CD4-positive, alpha-beta T cell treated with Interleukin-6 at 100 ng/mL for 8 hours (primary cell): ENCODE results near the gene ANXA1.

ENCODE experiments used
- DNase-seq: peaks from one replicate; pipeline ENCODE4 v3.0.0-alpha.2; 2020; ENCODE audit warnings: mixed read lengths, low spot score

Gene ANXA1

GRCh38 chr9:73151653-73152542, at the start of gene ANXA1:
Gene ANXA1, plus strand, starts transcription at chr9:73151865. Its CDS starts 6,671 bp downstream, at chr9:73158536.
- DNase-seq, result peak; percentile 73

- no peak for DNase-seq
Observed at GRCh38 chr9:73104342-73104741, 47.3 kb upstream of the ANXA1 start.

- DNase-seq, result no peak
Observed at GRCh38 chr9:73104921-73105320, 46.7 kb upstream of the ANXA1 start.

- DNase-seq, result peak; percentile 72
Observed at GRCh38 chr9:73107489-73108069, 44.1 kb upstream of the ANXA1 start.

GRCh38 chr9:73114058-73114457, 37.6 kb upstream of the ANXA1 start:
- no peak for DNase-seq

DNA sequence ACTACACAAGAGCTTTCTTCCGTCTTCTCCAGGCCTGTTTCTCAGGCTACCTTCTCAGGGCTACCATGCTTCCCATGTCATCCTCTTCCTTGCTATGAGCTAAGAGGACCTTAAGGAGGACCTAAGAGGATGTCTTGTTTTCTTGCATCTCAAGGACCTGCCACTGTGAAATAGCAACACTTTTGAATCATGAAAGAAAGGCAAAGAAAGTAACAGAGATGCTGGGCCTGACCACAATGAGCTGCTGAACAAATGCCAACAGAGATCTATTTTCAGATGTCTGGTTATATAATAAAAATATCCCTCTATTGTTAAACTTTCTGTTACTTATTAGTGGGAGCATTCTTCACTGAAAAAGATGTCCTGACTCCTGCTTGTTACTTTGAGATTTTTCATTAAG, 36.7 kb upstream of the ANXA1 start:
- no peak for DNase-seq

GRCh38 chr9:73116031-73116430, 35.6 kb upstream of the ANXA1 start:
- peak; percentile 4 for DNase-seq

- no peak for DNase-seq
Observed at GRCh38 chr9:73116880-73117279, 34.8 kb upstream of the ANXA1 start.

DNA sequence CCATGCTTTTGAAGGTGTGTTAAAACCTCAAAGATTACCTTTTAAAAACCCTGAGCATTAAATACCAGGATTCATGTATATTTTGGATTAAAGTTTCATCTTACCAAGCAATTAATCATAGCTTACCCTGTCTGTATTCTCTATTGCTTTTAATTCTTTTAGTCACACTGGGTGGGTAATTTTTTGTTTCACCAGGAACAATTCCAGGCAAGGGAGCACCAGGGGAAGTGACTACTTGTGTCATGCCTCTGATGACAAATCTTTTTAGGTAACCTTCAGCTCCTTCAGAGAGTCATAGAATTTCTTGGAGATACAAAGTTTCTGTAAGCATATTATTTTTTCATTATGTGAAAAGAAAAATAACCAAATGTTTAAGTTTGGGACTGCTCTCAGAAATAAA, 33.4 kb upstream of the ANXA1 start:
- DNase-seq, result no peak

DNA sequence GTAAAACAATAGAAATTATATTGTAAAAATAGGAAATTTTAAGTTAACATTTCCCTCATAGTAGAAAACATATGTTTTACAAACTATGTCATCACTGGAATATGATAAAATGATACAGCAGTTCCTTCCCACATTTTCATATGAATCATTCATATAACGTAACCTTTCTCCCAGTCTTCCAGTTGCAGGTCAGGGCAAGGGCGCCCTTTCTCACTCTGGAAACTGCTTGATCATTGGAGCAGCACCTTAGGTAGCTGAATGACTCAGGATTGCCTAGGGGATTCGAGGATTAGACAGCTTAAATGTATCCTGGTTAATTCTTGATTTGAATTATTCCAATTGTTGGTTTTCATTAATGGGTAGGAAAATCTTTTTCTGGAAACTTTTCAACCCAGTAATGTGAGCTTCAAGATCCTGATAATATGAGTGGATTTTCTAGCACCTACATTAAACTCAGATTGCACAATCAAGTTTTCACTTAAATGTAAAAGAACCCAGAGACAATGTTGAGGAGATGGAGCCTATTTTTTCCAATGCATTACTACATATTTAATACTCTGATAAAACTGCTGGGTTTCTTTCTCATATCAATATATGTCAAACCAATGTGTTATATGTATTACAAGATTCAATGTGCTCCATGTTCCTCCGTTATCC, 32.6 kb upstream of the ANXA1 start:
- no peak for DNase-seq

- no peak for DNase-seq
Observed at GRCh38 chr9:73121375-73121935, 30.2 kb upstream of the ANXA1 start.

DNA sequence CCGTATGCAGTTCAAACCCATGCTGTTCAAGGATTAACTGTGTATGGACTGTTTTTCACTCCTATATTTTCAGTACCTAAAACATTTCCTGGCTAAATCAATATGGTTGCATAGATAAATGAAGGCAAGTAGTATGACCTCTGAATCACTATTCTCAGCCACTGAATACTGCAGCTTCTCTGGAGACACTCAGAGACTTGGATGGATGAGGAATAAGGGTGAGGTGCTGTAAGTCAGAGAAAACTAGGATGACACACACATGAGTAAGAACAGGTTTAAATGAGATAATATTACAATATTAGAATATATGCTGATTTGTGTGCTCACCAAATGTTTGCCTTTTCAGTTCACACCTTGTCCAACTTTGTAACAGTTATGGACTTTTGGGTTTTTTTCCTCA, 26.0 kb upstream of the ANXA1 start:
- DNase-seq, result no peak

GRCh38 chr9:73129941-73130685, 21.6 kb upstream of the ANXA1 start:
- DNase-seq, result no peak

DNA sequence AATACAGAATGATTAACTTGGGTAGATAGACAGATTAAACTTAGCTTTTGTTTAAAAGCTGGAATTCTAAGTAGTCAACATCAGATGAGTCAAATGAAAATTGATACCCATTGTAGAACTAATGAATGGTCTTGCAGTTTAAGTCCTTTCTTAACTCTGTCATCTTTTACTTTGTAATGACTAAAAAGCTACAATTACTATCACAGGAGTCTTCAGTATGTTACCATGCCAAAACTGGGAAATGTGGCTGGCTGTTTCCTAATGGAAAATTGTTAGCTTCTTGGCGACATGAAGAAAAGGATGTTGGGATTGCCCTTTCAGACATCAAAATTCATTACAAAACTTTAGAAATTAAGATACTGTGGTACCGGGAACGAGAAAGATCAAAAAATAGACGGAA, 20.2 kb upstream of the ANXA1 start:
- DNase-seq, result no peak

DNA sequence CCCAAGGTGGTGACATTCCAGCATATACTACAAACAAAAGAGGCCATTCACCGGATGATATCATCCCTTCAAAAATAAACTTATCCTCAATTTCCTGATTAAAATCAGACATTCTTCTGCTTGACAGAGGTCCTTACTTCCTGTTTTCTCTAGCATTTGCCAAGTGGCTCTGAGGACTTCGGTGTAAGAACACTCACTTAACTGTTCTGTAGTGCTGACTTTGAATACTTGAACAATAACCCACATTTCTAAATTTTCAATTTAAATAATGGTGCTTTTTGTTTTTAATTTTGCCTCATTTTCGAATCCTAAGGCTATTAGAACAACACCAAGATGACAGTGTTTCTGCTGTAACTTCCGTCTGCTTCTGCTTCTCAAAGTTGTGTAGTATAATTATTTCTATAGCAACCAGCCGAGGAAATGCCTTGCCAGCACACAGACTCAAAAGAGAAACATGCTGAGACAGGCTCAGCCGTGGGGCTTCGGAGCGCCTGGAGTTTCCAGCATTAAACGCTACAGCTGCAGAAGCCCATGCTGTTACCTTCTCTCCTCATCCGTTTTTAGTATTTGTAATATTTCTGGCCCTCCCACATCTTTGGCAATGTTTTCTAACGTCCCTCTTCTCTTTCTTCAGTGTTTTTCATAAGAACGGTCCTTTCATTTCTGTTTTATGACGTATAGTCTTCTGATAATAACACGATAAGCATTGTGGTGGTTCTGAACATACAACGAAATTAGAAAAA, 19.5 kb upstream of the ANXA1 start:
- peak; percentile 80 for DNase-seq

DNA sequence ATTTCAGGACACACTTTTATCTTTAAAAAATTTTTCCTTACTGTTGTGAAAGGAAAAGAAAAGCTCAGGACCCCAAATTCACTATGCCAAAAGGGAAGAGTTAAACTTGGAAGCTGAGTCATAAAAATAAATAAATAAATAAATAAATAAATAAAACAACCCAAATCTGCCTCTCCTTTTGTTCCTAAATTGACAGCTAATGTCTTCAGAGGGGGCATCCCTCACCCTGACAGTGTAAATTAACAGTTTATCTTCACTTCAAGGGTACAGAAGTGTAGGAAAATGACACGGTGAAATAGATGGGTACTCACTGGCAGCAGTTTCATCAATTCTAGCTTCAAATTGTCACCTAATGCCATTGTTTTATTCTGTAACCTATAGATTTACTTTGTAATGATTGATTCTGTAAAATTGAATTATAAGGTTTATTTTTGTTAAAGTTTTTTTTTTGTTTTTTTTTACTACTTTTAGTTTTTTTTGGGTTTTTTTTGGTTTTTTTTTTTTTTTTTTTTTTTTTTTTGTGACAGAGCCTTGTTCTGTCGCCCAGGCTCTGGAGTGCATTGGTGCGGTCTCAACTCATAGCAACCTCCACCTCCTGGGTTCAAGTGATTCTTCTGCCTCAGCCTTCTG, 18.5 kb upstream of the ANXA1 start:
- no peak for DNase-seq

GRCh38 chr9:73133921-73134407, 17.7 kb upstream of the ANXA1 start:
- no peak for DNase-seq

DNA sequence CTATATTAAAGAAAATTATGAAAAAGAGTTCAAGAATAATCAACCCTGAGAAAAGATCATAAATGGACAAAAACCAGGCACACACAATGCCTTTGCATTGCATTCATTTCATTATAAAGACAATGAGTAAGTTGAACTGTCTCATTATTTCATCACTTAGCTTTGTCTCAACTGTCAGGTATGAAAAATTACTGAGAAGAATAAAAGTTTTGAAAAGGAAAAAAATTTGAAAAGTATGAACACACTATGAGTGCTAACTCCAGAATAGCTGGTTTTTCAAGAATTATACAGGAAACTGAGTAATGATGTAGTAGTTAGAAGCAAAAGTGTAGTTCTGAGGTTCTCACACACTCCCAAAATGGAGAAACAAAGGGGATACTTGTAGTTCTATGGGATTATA, 16.3 kb upstream of the ANXA1 start:
- DNase-seq, result no peak

- no peak for DNase-seq
Observed at GRCh38 chr9:73137286-73137899, 14.3 kb upstream of the ANXA1 start.

DNA sequence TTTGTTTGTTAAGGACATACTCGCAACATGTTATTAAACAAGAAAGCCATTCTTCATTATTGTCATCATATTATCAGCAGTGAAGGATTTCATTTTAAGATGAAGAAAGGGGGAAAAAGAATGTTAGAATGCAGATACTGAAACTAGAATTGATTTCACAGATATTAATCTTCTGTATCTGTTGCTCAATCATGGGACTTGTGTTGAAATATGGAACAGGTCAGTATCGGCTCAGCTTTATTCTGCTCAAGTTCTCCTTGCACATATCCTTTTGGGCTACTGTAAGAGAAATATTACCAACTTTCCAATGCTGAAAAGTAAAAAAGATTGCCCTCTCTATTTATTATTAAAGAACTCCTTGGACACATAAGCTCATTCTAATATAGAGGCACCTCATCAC, 13.8 kb upstream of the ANXA1 start:
- no peak for DNase-seq
